ENCODE measurements around the gene TIAM1.

DNA sequence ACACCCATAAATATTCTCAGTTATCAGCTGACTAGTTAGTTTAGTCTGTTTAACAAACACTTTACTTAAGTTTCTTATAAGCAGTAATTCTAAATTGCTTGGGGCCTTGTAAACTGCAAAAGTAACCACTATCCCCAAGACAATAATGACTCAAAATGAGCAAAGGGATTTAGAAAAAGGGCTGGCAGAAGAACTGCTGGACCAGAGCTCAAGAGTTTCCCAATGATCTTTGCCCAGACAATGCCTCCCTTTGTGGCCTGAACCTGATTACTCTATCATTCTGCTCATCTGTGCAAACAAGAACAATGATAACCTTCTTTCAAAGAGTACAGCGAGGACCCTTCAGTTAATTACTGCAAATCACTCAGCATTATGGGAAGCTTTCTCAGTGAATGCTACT, 123.5 kb downstream of the TIAM1 start:
- TF ChIP-seq, protein P1, sequence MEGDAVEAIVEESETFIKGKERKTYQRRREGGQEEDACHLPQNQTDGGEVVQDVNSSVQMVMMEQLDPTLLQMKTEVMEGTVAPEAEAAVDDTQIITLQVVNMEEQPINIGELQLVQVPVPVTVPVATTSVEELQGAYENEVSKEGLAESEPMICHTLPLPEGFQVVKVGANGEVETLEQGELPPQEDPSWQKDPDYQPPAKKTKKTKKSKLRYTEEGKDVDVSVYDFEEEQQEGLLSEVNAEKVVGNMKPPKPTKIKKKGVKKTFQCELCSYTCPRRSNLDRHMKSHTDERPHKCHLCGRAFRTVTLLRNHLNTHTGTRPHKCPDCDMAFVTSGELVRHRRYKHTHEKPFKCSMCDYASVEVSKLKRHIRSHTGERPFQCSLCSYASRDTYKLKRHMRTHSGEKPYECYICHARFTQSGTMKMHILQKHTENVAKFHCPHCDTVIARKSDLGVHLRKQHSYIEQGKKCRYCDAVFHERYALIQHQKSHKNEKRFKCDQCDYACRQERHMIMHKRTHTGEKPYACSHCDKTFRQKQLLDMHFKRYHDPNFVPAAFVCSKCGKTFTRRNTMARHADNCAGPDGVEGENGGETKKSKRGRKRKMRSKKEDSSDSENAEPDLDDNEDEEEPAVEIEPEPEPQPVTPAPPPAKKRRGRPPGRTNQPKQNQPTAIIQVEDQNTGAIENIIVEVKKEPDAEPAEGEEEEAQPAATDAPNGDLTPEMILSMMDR (conservative IDR thresholded peaks at IDR 0.05; ENCODE audit: low read length) = no peak
- no peak for TF ChIP-seq EZH2phosphoT487 (IDR thresholded peaks at IDR 0.05; ENCODE audit: borderline replicate concordance, low read depth, low read length)
